Vagina (tissue), 2 donors: ENCODE results near the gene SLC36A2.

Source experiments
- POLR2A ChIP-seq, 2 donors: fragments of 450-650 bp; IDR thresholded peaks; one replicate each; pipeline ENCODE4 v1.6.1; 2017; ENCODE audit warnings: antibody characterized with exemption in 2 of 2, mild to moderate bottlenecking in 2 of 2, moderate library complexity in 2 of 2
- POLR2AphosphoS5 ChIP-seq, 2 donors: sonication (generic); formaldehyde crosslinking; IDR thresholded peaks; one replicate each; pipeline ENCODE4 v1.9.0; 2017; ENCODE audit warnings: antibody characterized with exemption in 2 of 2, mild to moderate bottlenecking in 2 of 2, low read depth in 1 of 2; ENCODE audit not compliant: insufficient read depth in 1 of 2
- TF ChIP-seq, protein P1 (sequence below), 3 experiments: fragments of 450-650 bp in 2 of 3; fragments of 200-600 bp in 1 of 3; sonication (generic) in 1 of 3; IDR thresholded peaks; one replicate each; pipeline ENCODE4 v1.5.1; 2017 to 2019; ENCODE audit warnings: antibody characterized with exemption in 3 of 3, mild to moderate bottlenecking in 2 of 3, moderate library complexity in 2 of 3

DNA sequence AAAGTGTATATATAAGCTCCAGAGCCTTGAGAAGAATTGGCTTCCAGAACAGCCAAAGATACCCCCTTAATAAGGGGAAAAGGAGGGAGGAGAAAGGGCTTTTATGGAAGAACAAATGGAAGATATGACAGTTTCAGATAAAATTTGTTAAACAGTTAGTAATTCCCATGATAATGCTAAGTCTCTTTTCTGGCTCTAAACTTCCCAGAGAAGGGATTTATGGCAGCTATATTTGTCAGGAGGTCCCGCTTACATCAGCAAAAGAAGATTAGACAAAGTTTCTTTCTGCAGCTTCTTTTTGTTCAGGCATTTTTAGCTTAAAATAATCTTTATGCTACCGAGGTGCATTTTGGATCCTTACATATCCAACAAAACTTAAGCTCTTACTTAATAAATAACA lies 29.5 kb downstream of the SLC36A2 start:
- TF ChIP-seq, protein P1, sequence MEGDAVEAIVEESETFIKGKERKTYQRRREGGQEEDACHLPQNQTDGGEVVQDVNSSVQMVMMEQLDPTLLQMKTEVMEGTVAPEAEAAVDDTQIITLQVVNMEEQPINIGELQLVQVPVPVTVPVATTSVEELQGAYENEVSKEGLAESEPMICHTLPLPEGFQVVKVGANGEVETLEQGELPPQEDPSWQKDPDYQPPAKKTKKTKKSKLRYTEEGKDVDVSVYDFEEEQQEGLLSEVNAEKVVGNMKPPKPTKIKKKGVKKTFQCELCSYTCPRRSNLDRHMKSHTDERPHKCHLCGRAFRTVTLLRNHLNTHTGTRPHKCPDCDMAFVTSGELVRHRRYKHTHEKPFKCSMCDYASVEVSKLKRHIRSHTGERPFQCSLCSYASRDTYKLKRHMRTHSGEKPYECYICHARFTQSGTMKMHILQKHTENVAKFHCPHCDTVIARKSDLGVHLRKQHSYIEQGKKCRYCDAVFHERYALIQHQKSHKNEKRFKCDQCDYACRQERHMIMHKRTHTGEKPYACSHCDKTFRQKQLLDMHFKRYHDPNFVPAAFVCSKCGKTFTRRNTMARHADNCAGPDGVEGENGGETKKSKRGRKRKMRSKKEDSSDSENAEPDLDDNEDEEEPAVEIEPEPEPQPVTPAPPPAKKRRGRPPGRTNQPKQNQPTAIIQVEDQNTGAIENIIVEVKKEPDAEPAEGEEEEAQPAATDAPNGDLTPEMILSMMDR (IDR thresholded peaks at IDR 0.05): no peak
- TF ChIP-seq POLR2A (IDR thresholded peaks at IDR 0.05): no peak
- TF ChIP-seq POLR2AphosphoS5 (IDR thresholded peaks at IDR 0.05; ENCODE audit: insufficient read depth in 1 of 2, low read depth in 1 of 2): no peak
